Posterior cingulate gyrus (tissue), 11 donors: Measurements from ENCODE around the gene B4GALNT1.
A peak's percentile ranks its signal among the peaks of the same experiment; 100 is the strongest.
"Not testable (repeated sequence)": the region's sequence is repeated elsewhere in the genome, so short reads cannot be mapped to it uniquely, and the experiment has no call there.

ENCODE experiments used
- DNase-seq, 10 donors: peaks; one replicate each; pipeline versions ENCODE4 v3.0.0 to v3.0.0-alpha.2; 2020 to 2021; ENCODE audit warnings: mixed read lengths in 3 of 10
- intact Hi-C: fragments of 100-400 bp; cut with DNase I; formaldehyde crosslinking; loops from one replicate; pipeline ENCODE4 v1.15.1; 2023

The B4GALNT1 gene

DNA sequence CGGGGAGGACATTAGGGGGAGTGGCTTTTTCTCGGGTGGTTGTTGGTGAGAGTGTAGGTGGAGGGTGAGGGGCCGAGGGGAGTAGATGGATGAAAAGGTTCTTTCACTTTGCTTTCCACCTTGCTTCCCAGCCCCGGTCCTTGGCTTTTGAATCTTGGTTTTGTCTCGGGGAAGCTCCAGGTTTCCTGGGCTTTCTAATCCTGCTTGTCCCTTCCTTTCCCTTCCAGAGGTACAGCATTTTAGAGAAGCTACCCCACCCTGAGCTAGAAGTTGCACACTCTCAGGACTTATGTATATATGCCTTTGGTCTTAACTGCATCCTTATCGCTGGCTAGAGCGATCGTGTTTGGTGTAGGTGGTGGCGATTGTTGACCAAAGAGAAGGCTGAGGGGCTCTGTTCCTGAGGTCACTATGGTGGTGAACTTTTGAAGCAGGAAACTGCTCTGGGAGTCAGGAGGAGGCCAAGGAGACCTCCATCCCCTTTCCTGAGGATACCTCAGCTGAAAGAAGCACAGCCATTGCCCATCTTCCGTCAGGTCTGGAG lies 41.1 kb downstream of the B4GALNT1 start:
- intact Hi-C loops: no loop called here
- no peak for DNase-seq

DNA sequence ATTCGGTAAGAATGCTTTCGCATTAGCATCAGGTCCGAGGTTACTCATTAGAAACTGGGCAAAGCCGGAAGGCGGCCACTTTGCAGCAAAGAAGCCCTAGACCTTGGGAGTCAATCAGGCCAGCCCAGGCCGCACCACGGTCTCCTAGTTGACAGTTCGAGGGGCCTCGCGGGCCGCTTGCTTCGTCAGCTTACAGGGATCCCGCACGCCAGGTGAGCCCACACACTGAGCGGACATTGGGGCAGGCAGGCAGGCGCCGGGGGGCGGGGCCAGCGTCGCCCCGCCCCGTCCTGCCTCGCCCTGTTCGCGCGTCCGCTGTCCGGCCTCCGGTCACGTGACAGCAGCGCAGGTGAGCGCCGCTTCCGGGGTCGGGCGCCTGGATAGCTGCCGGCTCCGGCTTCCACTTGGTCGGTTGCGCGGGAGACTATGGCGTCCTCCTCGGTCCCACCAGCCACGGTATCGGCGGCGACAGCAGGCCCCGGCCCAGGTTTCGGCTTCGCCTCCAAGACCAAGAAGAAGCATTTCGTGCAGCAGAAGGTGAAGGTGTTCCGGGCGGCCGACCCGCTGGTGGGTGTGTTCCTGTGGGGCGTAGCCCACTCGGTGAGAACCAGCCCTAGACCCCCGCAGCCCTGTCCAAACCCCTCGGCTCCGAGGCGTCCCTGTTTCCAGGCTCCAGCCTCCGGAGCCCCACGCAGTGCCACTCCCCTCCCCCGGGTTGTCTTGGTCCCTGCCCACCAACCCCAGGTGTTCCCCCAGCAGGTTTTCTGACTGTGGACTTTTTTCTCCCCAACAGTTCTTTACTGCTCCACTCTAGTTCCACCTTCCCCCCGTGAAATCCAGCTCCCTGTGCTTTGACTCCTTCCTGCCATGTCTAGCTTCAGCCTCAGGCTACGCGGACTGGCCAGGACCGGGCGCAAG lies 41.9 kb downstream of the B4GALNT1 start, which contains the start of gene PIP4K2C:
Gene PIP4K2C (plus strand): TSS at position 329 of the 918 bp plus-strand sequence. CDS start 98 bp downstream, at position 427.
- intact Hi-C loops: no loop called here
- peak; percentile 68 to 97 (median 80) for DNase-seq

DNA sequence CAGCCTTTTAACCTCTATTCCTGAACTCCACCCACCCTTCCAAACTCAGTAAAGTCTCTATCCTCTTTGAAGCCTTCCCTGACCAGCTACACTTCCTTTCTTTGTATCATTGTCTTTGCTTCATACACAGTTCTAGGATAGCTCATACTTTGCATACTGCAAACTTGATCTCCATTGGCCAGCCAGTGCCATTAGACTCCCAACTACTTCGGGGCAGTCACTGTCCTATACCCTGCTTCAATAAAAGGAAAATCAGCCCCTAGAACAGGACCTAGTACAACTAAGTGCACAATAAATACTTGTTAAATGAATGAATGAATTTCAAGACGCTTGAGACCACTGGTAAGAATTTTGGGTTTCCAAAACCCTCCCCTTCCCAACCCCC lies 42.5 kb downstream of the B4GALNT1 start:
- intact Hi-C loops: no loop called here
- no peak for DNase-seq

DNA sequence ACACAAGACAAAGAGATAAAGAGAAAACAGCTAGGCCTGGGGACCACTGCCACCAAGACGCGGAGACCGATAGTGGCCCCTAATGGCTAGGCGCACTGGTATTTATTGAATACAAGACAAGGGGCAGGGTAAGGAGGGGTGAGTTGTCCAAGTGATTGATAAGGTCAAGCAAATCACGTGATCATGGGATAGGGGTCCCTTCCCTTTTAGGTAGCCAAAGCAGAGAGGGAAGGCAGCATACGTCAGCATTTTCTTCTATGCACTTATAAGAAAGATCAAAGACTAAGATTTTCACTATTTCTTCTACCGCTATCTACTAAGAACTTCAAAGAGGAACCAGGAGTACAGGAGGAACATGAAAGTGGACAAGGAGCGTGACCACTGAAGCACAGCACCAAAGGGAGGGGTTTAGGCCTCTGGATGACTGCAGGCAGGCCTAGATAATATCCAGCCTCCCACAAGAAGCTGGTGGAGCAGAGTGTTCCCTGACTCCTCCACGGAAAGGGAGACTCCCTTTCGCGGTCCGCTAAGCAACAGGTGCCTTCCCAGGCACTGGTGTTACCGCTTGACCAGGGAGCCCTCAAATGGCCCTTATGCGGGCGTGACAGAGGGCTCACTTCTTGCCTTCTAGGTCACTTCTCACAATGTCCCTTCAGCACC lies 43.9 kb downstream of the B4GALNT1 start:
- intact Hi-C loops: not testable (repeated sequence)
- peak in 1 of 10 donors; percentile 22 for DNase-seq

DNA sequence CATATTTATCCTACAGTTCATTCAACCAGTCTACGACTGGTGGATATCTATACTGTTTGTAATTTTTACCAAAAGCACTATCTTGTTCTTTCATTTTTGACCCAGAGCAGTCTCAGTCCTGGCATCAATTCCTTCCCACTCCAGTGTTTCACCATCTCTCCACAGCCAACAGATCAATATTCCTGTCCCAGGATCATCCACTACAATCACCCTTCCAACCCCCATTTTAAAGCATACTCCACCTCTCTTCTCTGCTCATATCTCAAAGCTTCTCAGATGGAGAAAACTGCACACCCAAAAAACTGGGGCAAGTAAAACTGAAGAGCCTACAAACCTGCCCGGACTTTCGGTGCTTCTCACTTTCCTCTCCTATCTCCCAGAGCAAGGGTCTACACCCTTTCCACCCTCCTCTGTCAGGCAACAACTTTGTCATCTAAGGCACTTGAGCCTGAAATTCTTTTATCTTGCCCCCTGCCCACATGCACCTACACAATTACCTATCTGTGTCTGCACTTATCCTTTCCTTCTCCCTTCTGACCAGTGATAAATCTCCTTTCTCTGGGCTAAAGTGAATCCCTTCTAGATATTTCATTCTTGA lies 46.1 kb downstream of the B4GALNT1 start:
- intact Hi-C loops: no loop called here
- peak in 1 of 10 donors; percentile 11 for DNase-seq

DNA sequence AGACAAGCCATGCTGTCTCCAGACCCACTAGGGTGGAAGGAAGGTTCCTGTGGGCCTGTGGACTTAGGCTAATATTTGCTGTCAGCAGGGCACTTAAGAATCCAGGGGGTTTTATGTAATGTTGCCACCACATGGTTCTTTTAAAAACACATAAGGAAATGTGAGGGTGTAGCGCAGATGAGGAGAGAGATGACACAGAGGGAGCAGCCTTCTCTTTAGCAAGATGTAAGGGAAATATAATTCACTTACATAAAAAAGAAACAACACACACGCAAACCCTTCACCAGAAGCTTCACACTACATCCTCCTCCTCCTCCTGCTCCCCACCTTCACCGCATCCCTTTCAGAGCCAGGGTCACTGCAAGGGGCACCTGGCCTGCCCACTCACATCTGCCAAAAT lies 46.9 kb downstream of the B4GALNT1 start:
- intact Hi-C loops: no loop called here
- peak in 1 of 10 donors; percentile 79 for DNase-seq

GRCh38 chr12:57585156-57585555 lies 47.8 kb downstream of the B4GALNT1 start:
- DNase-seq: no peak
- intact Hi-C loops: no loop called here

DNA sequence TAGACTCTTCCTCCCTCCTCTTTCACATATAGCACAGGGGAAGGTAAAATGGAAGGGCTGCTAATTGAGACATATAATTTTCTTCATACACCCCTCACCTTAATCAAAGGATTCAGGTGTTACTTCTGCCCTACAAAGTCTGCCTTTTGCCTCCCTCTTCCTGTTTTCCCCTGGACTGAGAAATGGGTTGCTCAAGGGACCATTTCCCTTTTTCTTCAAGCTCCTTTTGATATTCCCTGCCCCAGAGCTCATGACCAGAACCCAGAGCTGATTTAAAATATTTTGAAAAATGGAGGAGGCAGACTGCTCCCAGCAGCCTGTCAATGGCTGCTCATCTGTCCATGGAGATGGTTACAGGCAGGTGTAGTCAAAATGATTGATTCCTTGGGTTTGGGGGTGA lies 48.3 kb downstream of the B4GALNT1 start:
- no peak for DNase-seq
- intact Hi-C loops: loop anchor here (5.0 kb wide), 2 partner anchors 108 to 153 kb away; partner anchors contain the start of genes AGAP2 and OS9

DNA sequence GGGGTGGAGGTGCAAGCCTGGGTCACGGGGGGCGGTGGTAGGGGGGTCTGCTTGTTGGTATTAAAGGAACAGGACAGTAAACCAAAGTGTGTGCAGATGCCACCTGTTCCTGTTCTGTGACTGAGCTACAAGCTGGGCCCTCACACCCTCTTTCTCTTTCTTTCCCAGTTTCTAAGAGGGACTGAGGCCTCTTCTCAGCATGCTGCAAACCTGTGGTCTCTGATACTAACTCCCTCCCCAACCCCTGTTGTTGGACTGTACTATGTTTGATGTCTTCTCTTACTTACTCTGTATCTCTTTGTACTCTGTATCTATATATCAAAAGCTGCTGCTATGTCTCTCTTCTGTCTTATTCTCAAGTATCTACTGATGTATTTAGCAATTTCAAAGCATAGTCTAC lies 49.0 kb downstream of the B4GALNT1 start:
- intact Hi-C loops: loop anchor here (5.0 kb wide), 2 partner anchors 108 to 153 kb away; partner anchors contain the start of genes AGAP2 and OS9
- no peak for DNase-seq

DNA sequence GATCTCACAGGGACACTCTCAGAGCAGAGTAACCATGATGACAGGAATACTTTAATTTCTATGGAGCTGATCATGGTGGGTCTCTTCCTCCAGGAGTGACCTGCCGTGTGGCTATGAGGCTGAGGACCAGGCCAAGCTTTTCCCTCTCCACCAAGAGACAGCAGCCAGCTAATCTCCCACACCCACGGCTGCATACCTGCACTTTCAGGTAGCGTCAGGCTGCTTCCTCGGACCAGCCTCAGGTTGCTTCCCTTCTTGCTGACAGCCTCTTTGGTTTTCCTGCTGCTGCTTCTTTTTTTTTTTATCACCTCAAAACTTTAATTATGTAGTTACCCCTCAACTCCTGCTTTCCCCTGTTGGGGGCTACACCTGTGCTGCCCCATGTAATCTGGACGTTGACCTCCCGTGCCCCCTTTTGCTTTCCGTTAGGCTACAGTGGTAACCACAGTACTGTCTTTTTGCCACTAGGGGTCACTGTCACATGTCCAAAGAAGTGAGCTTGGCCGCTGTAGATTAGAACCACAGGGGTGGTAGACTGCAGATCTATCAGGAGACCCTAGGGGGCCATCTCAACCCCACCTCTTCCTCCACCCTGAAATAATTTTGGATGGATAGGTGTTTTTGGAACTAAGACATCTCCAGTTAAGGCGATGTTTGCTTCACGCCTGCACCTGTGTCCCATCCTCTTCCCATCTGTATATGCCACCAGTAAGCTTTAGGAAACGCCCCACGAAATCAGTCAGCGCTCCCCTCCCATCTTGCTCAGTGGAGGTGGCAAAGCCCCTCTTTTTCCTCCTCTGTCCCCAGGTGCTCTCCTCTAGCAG lies 49.8 kb downstream of the B4GALNT1 start:
- peak in 6 of 10 donors; percentile 40 to 91 (median 67) for DNase-seq

GRCh38 chr12:57582440-57582839 lies 50.6 kb downstream of the B4GALNT1 start:
- intact Hi-C loops: loop anchor here (5.0 kb wide), 2 partner anchors 110 to 155 kb away; partner anchors contain the start of genes AGAP2 and OS9
- DNase-seq: no peak

More for the DNA sequence above, 49.8 kb downstream of the B4GALNT1 start:
- intact Hi-C loops: loop anchor here (1.0 to 5.0 kb wide), 3 partner anchors 38 to 154 kb away; partner anchors contain the start of genes AGAP2 and OS9

GRCh38 chr12:57581802-57582201 lies 51.2 kb downstream of the B4GALNT1 start:
- DNase-seq: no peak
- intact Hi-C loops: loop anchor here (5.0 kb wide), 2 partner anchors 110 to 155 kb away; partner anchors contain the start of genes AGAP2 and OS9

GRCh38 chr12:57580466-57580795 lies 52.6 kb downstream of the B4GALNT1 start:
- peak in 1 of 10 donors; percentile 73 for DNase-seq
- intact Hi-C loops: loop anchor here (5.0 kb wide), 2 partner anchors 112 to 157 kb away; partner anchors contain the start of genes AGAP2 and OS9

DNA sequence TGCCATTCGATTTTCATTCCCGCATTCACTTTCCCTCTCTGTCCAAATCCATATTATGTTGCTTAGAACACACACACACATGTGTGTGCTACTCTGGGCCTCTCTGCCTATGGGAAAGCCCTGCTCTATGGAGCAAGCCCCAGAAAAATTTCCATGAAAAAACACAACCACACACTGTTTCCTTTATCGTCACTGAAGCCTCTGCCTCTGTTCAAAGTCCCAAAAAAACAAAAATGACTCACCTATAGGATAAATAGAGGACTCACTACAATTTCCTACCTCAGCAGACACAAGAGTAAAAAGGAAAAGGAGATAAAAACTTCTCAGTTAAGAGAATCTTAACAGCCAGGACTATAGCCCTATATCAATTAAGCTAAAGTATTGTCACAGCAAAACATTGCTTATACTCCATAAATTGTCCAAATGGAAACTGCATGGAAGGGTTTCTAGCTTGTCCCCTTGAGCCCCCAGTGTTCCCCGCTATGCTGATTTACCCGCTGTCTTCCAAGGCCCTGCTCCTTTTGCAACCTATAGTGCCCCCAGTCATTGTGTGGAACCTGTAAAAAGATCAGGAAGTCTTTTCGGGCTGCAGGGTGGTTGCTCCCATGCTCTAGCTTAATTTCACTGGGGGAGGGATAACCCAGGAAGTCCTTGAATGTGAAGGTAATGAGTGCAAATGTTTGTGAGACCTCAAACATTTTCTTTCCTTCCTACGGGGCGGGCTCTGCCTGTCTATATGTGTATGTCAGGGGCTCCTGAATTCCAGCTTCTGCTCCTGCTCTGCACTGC lies 53.1 kb downstream of the B4GALNT1 start:
- intact Hi-C loops: loop anchor here (5.0 kb wide), 2 partner anchors 112 to 157 kb away; partner anchors contain the start of genes AGAP2 and OS9
- no peak for DNase-seq

DNA sequence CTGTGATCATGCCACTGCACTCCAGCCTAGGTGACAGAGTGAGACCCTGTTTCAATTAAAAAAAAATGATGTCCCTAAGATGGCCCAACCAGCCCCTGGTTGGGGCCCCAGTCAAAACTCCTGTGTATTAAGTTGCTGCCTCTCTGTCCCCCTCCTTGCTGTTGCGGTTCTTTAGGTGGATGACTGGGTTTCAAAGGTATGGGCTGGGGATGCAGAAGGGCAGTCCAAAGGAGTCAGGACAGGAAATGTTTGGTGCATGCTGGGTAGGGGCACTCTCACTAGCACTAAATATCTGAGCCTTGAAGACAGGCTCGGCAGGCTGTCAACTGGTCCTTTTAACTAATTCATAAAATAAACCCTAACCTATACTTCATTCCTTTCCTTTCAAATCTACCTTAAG lies 54.0 kb downstream of the B4GALNT1 start:
- DNase-seq: no peak
- intact Hi-C loops: no loop called here

DNA sequence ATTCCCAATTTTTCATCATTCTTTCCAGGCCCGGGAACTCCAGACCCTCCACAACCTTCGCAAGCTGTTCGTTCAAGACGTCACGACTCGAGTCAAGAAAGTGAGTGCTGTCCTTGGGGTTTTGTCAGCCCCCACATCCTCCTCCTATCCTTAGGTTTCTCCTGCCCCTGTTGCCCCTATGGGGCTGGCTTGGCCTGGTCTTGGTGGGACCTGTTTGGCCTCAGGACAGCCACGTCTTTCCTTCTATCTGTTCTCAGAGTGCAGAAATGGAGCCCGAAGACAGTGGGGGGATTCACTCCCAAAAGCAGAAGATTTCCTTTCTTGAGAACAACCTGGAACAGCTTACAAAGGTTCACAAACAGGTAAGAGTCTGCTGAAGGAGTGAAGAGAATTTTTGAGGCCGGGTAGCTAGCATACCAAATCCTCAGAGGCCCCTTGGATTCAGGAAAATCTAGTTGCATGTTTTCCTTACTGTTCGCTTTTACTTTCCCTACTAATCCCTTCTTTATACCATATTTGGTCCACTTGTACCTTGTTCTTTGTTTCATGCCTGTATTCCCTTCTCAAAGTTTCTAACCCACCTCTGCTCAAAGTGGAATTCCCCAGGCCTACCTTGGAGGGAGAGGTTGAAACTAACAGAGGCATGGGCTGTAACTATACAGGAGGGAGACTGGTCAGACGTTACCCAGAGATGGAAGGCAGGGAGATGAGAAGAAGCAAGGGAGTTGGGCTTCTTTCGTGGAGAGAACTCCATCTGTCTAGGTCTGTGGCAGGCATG lies 54.8 kb downstream of the B4GALNT1 start:
- intact Hi-C loops: no loop called here

DNA sequence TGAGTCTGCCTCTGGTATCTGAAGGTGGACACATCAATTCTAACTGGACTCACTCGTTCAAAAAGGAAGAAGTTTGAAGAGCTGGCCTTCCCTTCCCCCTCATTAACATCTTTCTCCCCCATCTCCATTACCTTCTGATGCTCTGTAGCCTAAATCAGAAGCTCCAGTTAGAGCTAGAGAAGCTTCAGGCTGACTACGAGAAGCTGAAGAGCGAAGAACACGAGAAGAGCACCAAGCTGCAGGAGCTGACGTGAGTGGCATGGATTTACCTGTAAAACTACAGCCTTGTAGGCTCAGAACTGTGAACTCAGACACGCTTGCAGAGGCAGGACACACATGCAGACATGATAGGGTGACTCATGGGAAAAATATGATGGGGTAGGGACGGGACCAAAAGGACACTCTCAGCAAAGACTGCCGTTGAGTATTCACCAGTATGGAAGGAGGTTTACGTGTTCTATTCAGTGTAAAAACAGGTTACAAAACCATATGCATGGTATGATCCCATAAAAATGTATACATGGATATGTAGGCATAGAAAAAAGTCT lies 56.3 kb downstream of the B4GALNT1 start:
- intact Hi-C loops: no loop called here
- DNase-seq: no peak

More for the DNA sequence above, 54.8 kb downstream of the B4GALNT1 start:
- no peak for DNase-seq
